Ovary (tissue), 3 donors: ENCODE results near the gene SLC22A13.

Experiments
- CTCF ChIP-seq, 3 donors: fragments of 450-650 bp in 2 of 3; fragments of 200-600 bp in 1 of 3; IDR thresholded peaks; one replicate each; pipeline versions ENCODE4 v1.5.1 to v1.8.0; 2016 to 2022; ENCODE audit warnings: antibody characterized with exemption in 3 of 3, mild to moderate bottlenecking in 1 of 3
- EP300 ChIP-seq: sonication (generic); formaldehyde crosslinking; IDR thresholded peaks from one replicate; pipeline ENCODE4 v1.6.1; 2017; ENCODE audit warnings: antibody characterized with exemption
- POLR2A ChIP-seq: fragments of 450-650 bp; IDR thresholded peaks from one replicate; pipeline ENCODE4 v1.6.1; 2017; ENCODE audit warnings: antibody characterized with exemption, mild to moderate bottlenecking, moderate library complexity
- donor health status: DM: no; HTN: no; CAD: no.

GRCh38 chr3:38317192-38317759 lies 51.7 kb downstream of the SLC22A13 start:
- no peak for TF ChIP-seq CTCF (IDR thresholded peaks at IDR 0.05)
- TF ChIP-seq POLR2A, result no peak
- TF ChIP-seq EP300, result no peak
